GOT3 (cell line): Measurements from ENCODE around the gene PRAMEF4.
"Not testable (repeated sequence)": the region's sequence is repeated elsewhere in the genome, so short reads cannot be mapped to it uniquely, and the experiment has no call there.

Experiments used
- DNase-seq: peaks from one replicate; lab custom pipeline; 2025; ENCODE audit warnings: mixed read lengths; lab: John Stamatoyannopoulos, UW

PRAMEF4 gene

GRCh38 chr1:12886101-12886500 lies at the start of gene PRAMEF4:
Gene PRAMEF4 (minus strand): TSS chr1:12886201. CDS start chr1:12883394, 2,807 bp downstream.
- not testable (repeated sequence) for DNase-seq

GRCh38 chr1:12924368-12924767 lies 38.4 kb upstream of the PRAMEF4 start:
- not testable (repeated sequence) for DNase-seq

GRCh38 chr1:12921749-12922148 lies 35.7 kb upstream of the PRAMEF4 start:
- DNase-seq: not testable (repeated sequence)

- not testable (repeated sequence) for DNase-seq
Measured at GRCh38 chr1:12916310-12916709, 30.3 kb upstream of the PRAMEF4 start, which contains the start of gene PRAMEF7. Gene PRAMEF7 (plus strand): TSS chr1:12916610. CDS start chr1:12917693, 1,083 bp downstream.

GRCh38 chr1:12903793-12904572 lies 18.0 kb upstream of the PRAMEF4 start:
- DNase-seq: not testable (repeated sequence)

GRCh38 chr1:12899186-12899585 lies 13.2 kb upstream of the PRAMEF4 start:
- not testable (repeated sequence) for DNase-seq

- not testable (repeated sequence) for DNase-seq
Measured at GRCh38 chr1:12898170-12898569, 12.2 kb upstream of the PRAMEF4 start, which contains the start of gene PRAMEF10. Gene PRAMEF10 (minus strand): TSS chr1:12898270. CDS start chr1:12895847, 2,423 bp downstream.

GRCh38 chr1:12878453-12878852 lies 7.5 kb downstream of the PRAMEF4 start:
- not testable (repeated sequence) for DNase-seq

- not testable (repeated sequence) for DNase-seq
Measured at GRCh38 chr1:12863131-12863880, 22.7 kb downstream of the PRAMEF4 start.

- DNase-seq: not testable (repeated sequence)
Measured at GRCh38 chr1:12856786-12857185, 29.2 kb downstream of the PRAMEF4 start, which contains the start of gene PRAMEF2. Gene PRAMEF2 (plus strand): TSS chr1:12857086. CDS start chr1:12859010, 1,924 bp downstream.

- peak; percentile 8 for DNase-seq
Measured at GRCh38 chr1:12851779-12852178, 34.2 kb downstream of the PRAMEF4 start.

- not testable (repeated sequence) for DNase-seq
Measured at GRCh38 chr1:12848620-12849019, 37.4 kb downstream of the PRAMEF4 start, which contains the start of gene HNRNPCL1. Gene HNRNPCL1 (minus strand): TSS chr1:12848720. CDS start chr1:12848289, 431 bp downstream.

- not testable (repeated sequence) for DNase-seq
Measured at GRCh38 chr1:12833251-12833650, 52.8 kb downstream of the PRAMEF4 start.

- not testable (repeated sequence) for DNase-seq
Measured at GRCh38 chr1:12831310-12831709, 54.7 kb downstream of the PRAMEF4 start, which contains the start of gene PRAMEF11. Gene PRAMEF11 (minus strand): TSS chr1:12831410. CDS start chr1:12828789, 2,621 bp downstream.
